Panc1 (cell line): Measurements from ENCODE around the gene CLIP3.

ENCODE experiments used
- POLR2AphosphoS5 ChIP-seq: IDR thresholded peaks from 2 replicates; pipeline ENCODE4 v1.6.1; 2012; ENCODE audit warnings: mild to moderate bottlenecking, low read depth, low read length, moderate library complexity
- TF ChIP-seq, protein P1 (sequence below): fragments of 450-650 bp; IDR thresholded peaks from 2 replicates; pipeline ENCODE4 v1.5.1; 2017; ENCODE audit warnings: mild to moderate bottlenecking
- TF ChIP-seq, protein P2 (sequence below), 2 experiments: IDR thresholded peaks; 2 replicates each; pipeline ENCODE4 v1.6.1; 2011 to 2012; ENCODE audit warnings: low read depth in 2 of 2, control low read depth in 1 of 2, low read length in 1 of 2, mild to moderate bottlenecking in 1 of 2, moderate library complexity in 1 of 2; ENCODE audit not compliant: insufficient read depth in 1 of 2

DNA sequence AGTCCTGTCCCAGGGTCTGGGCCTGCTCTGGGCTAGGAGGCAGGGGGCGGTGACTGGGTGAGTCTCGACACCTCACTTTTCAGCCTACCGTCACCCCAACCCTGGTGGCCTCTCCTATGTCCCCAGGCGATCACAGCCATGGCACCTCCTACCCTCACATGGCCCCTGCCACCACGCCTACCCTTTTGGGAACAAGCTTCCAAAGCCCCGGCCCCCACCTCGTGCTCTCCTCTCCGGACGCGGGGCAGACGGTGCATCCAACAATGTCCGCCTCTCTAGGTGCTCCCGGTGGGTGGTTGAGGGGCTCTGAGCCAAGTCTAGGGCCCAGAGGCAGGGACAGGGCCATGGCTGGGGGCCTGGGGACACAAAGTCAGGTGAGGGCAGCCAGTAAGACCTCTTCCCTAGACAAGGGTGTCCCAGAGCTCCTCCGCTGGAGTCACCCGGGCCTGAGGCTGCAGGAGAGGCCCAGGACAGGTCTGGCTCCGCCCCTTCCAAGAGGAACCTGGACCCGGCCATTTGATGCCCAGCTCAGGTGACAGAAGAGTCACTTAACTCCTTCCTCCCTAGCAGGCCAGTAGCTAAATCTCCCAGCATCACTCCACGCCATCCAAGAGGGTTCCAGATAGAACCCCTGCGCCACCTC lies 24.2 kb downstream of the CLIP3 start, which contains the start of gene SYNE4:
- TF ChIP-seq, protein P1, sequence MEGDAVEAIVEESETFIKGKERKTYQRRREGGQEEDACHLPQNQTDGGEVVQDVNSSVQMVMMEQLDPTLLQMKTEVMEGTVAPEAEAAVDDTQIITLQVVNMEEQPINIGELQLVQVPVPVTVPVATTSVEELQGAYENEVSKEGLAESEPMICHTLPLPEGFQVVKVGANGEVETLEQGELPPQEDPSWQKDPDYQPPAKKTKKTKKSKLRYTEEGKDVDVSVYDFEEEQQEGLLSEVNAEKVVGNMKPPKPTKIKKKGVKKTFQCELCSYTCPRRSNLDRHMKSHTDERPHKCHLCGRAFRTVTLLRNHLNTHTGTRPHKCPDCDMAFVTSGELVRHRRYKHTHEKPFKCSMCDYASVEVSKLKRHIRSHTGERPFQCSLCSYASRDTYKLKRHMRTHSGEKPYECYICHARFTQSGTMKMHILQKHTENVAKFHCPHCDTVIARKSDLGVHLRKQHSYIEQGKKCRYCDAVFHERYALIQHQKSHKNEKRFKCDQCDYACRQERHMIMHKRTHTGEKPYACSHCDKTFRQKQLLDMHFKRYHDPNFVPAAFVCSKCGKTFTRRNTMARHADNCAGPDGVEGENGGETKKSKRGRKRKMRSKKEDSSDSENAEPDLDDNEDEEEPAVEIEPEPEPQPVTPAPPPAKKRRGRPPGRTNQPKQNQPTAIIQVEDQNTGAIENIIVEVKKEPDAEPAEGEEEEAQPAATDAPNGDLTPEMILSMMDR, result no peak
- no peak for TF ChIP-seq POLR2AphosphoS5
- TF ChIP-seq, protein P2, sequence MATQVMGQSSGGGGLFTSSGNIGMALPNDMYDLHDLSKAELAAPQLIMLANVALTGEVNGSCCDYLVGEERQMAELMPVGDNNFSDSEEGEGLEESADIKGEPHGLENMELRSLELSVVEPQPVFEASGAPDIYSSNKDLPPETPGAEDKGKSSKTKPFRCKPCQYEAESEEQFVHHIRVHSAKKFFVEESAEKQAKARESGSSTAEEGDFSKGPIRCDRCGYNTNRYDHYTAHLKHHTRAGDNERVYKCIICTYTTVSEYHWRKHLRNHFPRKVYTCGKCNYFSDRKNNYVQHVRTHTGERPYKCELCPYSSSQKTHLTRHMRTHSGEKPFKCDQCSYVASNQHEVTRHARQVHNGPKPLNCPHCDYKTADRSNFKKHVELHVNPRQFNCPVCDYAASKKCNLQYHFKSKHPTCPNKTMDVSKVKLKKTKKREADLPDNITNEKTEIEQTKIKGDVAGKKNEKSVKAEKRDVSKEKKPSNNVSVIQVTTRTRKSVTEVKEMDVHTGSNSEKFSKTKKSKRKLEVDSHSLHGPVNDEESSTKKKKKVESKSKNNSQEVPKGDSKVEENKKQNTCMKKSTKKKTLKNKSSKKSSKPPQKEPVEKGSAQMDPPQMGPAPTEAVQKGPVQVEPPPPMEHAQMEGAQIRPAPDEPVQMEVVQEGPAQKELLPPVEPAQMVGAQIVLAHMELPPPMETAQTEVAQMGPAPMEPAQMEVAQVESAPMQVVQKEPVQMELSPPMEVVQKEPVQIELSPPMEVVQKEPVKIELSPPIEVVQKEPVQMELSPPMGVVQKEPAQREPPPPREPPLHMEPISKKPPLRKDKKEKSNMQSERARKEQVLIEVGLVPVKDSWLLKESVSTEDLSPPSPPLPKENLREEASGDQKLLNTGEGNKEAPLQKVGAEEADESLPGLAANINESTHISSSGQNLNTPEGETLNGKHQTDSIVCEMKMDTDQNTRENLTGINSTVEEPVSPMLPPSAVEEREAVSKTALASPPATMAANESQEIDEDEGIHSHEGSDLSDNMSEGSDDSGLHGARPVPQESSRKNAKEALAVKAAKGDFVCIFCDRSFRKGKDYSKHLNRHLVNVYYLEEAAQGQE (IDR thresholded peaks at IDR 0.05; ENCODE audit: insufficient read depth in 1 of 2, low read depth in 2 of 2, low read length in 1 of 2), result no peak
